ENCODE results near the gene KLF16. TPM values are rescaled to one million over a fixed set of nuclear protein-coding genes. Genes with fewer than 3 reads are reported as not detected.
"Not testable (repeated sequence)": the region's sequence is repeated elsewhere in the genome, so short reads cannot be mapped to it uniquely, and the experiment has no call there.

The KLF16 gene
- total RNA-seq, 1 donor from 2014 or later = 26.3 TPM

DNA sequence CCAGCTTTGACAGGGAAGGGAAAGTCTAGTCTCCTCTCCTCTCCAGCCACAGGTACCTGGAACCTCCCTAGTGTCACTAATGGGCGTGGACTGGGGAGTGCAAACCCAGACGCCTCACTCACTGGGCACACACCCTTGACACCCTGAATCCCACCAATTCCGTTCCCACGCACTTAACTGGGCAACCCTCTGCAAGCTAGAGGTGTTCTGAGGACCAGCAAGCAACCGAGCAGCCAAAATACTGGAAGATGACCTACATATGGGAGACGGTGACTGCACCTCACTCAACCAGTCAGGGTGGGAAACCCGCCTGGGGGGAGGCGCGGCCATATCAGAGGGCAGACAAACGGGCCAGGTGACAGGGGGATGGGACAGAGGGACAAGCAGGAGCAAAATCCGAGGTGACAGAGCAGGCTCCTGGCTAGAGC is 20.9 kb upstream of the KLF16 start:
- no peaks in the 10 kb centered on the region for H3K9me3 Mint-ChIP-seq (ENCODE audit: unreplicated experiment)
- H3K27me3 Mint-ChIP-seq (ENCODE audit: unreplicated experiment) = no peaks in the 10 kb centered on the region
- H3K4me3 Mint-ChIP-seq (ENCODE audit: unreplicated experiment) = peak overlapping the region; percentile 98
- H3K4me1 Mint-ChIP-seq (ENCODE audit: unreplicated experiment) = peaks cover 30% of the 10 kb centered on the region
- peak overlapping the region; percentile 82 for H3K27ac Mint-ChIP-seq (ENCODE audit: unreplicated experiment)
- no peak for DNase-seq (ENCODE audit: extremely low spot score, unreplicated experiment)
- no peaks in the 10 kb centered on the region for H3K36me3 Mint-ChIP-seq (ENCODE audit: unreplicated experiment)
- no peak for TF ChIP-seq CTCF (IDR thresholded peaks at IDR 0.05)

GRCh38 chr19:1883784-1884183 is 20.4 kb upstream of the KLF16 start:
- TF ChIP-seq CTCF (IDR thresholded peaks at IDR 0.05) = no peak
- H3K4me3 Mint-ChIP-seq (ENCODE audit: unreplicated experiment) = peak overlapping the region; percentile 98
- no peak for DNase-seq (ENCODE audit: extremely low spot score, unreplicated experiment)
- H3K27ac Mint-ChIP-seq (ENCODE audit: unreplicated experiment) = peak overlapping the region; percentile 82
- no peaks in the 10 kb centered on the region for H3K9me3 Mint-ChIP-seq (ENCODE audit: unreplicated experiment)
- H3K4me1 Mint-ChIP-seq (ENCODE audit: unreplicated experiment) = peaks cover 30% of the 10 kb centered on the region
- no peaks in the 10 kb centered on the region for H3K27me3 Mint-ChIP-seq (ENCODE audit: unreplicated experiment)
- H3K36me3 Mint-ChIP-seq (ENCODE audit: unreplicated experiment) = no peaks in the 10 kb centered on the region

DNA sequence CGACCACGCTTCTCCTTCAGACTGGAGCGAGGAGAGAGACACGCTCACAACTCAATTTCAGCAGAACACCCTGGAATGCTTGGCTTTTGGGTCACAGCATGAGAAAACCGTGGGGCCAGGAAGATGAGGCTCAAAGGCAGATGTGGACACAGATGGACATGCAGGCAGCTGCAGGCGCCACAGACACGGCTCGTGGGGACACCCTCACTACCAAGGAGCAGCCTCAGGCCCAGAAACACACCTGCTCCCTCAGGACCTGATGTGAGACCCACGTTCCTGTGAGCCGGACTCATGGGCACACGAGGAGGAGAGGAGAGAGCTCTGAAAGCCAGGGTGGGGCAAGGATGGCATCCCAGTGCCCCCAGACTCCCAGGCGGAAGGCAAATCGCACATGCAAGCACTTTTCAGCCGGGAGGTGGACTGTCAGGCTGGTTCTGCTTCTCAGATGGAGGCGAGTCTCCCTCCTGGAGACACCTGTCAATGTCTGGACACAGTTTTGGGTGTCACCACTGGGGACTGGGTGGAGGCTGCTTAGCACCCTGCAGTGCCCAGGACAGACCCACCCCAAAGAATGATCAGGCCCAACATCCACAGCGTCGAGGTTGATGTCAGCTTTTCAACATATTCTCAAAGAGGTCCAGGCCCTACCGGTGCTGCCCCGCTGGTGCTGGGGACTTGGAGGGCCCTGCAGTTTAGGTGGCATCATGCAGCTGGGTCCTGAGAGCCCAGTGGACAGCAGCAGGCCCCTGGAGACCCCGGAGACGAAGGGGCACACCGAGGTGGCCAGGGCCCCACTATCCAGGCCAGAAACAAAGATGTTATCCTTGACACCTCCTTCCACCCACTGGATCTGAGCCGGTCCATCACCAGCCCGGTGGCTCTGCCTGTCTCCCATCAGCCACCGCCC is 19.7 kb upstream of the KLF16 start:
- no peak for DNase-seq (ENCODE audit: extremely low spot score, unreplicated experiment)
- no peak for TF ChIP-seq CTCF (IDR thresholded peaks at IDR 0.05)
- H3K4me1 Mint-ChIP-seq (ENCODE audit: unreplicated experiment) = peaks cover 30% of the 10 kb centered on the region
- H3K4me3 Mint-ChIP-seq (ENCODE audit: unreplicated experiment) = peak overlapping the region; percentile 98
- H3K9me3 Mint-ChIP-seq (ENCODE audit: unreplicated experiment) = no peaks in the 10 kb centered on the region
- H3K36me3 Mint-ChIP-seq (ENCODE audit: unreplicated experiment) = no peaks in the 10 kb centered on the region
- peak overlapping the region; percentile 47 for H3K27ac Mint-ChIP-seq (ENCODE audit: unreplicated experiment)
- no peaks in the 10 kb centered on the region for H3K27me3 Mint-ChIP-seq (ENCODE audit: unreplicated experiment)

GRCh38 chr19:1882089-1882785 is 18.9 kb upstream of the KLF16 start:
- Mint-ChIP-seq H3K27ac (ENCODE audit: unreplicated experiment) (no peak overlapping the region), H3K4me3 (ENCODE audit: unreplicated experiment) (no peak overlapping the region), H3K36me3 (ENCODE audit: unreplicated experiment) (no peaks in the 10 kb centered on the region), H3K4me1 (ENCODE audit: unreplicated experiment) (peaks cover 26% of the 10 kb centered on the region), H3K27me3 (ENCODE audit: unreplicated experiment) (no peaks in the 10 kb centered on the region), H3K9me3 (ENCODE audit: unreplicated experiment) (no peaks in the 10 kb centered on the region)
- TF ChIP-seq CTCF (IDR thresholded peaks at IDR 0.05) = no peak
- DNase-seq (ENCODE audit: extremely low spot score, unreplicated experiment) = no peak

DNA sequence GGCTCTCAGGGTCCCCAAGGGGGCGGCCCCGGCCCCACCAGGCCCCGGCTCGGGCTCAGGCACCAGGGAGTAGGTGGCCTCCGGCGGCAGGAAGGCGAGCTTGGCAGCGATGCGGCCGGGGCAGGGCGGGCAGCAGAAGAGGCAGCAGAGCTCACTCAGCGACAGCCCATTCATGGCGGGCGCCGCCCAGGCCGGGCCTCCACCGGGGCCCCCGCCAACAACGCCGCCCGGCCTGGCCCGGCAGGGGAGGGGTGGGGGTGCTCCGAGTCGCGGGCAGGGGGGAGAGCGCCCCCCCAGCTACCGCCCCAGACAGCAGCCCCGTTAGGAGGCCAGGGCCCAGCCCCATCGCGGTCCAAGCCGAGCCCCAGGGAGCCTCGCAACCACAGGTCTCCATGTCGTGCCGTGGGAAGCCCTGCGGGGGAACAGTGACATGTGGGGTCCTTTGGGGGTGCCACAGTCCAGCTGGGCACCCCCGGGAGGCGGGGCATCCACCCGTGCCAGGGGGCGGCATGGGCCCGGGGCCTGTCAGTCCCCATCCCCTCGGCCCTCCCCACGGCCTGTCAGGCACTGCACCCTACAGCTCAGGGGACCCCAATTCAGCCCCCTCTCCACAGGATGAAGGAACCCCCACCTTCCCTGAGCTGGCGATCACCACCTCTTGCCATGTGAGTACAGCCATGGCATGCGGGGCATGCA is 18.2 kb upstream of the KLF16 start:
- H3K27me3 Mint-ChIP-seq (ENCODE audit: unreplicated experiment); H3K27ac Mint-ChIP-seq (ENCODE audit: unreplicated experiment); H3K36me3 Mint-ChIP-seq (ENCODE audit: unreplicated experiment); DNase-seq (ENCODE audit: extremely low spot score, unreplicated experiment); H3K4me3 Mint-ChIP-seq (ENCODE audit: unreplicated experiment); H3K9me3 Mint-ChIP-seq (ENCODE audit: unreplicated experiment): not testable (repeated sequence)
- peaks cover 26% of the 10 kb centered on the region for H3K4me1 Mint-ChIP-seq (ENCODE audit: unreplicated experiment)
